Fibroblast of pulmonary artery (primary cell): Measurements from ENCODE around the gene COX7A2.

Experiments used
- DNase-seq: peaks from one replicate; pipeline ENCODE4 v3.0.0-alpha.2; 2010; ENCODE audit warnings: low read depth
- H3K4me3 ChIP-seq: replicated peaks from 2 replicates; pipeline ENCODE4 v1.5.1; 2011; ENCODE audit warnings: low read depth, mild to moderate bottlenecking, control low read depth, low read length, moderate library complexity
- TF ChIP-seq, protein P1 (sequence below): IDR thresholded peaks from 2 replicates; pipeline ENCODE4 v1.5.1; 2011; ENCODE audit warnings: mild to moderate bottlenecking, control low read depth, low read length, inconsistent platforms; ENCODE audit errors: missing control alignments

The COX7A2 gene, protein sequence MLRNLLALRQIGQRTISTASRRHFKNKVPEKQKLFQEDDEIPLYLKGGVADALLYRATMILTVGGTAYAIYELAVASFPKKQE

DNA sequence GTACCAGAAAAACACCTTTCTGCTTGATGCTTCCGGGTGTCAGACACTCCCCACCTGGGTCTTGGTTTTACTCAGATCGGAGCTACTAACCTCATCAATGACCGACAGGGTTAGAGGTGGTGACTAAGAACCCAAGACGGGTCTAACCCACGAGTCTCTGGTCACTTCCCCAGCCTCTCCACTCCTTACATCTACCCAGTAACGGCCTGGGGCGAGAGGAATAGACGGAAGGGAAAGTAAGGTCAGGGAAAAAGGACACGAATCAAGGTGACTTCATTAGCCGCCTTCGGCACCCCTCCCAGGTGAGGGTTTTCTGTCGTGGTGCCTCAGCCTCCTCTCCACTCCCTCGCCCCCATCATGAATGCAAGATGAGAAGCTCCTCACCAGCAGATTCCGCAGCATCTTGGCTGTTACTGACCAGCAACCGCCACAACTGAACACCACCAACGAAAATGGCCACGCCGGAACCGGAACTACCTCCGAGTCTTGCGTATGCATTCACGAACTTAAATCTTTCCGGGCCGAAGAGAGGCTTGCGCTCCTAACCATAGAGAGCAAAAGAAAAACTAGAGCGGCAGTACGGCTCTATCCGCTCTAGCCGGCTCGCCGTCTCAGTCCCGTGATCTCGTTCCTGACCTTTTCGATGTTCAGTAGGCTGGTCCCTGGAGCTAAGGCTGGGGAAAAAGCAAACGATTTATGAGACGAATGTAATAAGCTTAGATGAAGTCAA is at the start of gene COX7A2:
Gene COX7A2, minus strand, starts transcription at position 469 of the 730 bp plus-strand sequence. Its CDS starts 67 bp downstream, at position 402.
- DNase-seq = peak; percentile 99
- peak within 1 kb of the TSS; percentile 87 for H3K4me3 ChIP-seq
- TF ChIP-seq, protein P1, sequence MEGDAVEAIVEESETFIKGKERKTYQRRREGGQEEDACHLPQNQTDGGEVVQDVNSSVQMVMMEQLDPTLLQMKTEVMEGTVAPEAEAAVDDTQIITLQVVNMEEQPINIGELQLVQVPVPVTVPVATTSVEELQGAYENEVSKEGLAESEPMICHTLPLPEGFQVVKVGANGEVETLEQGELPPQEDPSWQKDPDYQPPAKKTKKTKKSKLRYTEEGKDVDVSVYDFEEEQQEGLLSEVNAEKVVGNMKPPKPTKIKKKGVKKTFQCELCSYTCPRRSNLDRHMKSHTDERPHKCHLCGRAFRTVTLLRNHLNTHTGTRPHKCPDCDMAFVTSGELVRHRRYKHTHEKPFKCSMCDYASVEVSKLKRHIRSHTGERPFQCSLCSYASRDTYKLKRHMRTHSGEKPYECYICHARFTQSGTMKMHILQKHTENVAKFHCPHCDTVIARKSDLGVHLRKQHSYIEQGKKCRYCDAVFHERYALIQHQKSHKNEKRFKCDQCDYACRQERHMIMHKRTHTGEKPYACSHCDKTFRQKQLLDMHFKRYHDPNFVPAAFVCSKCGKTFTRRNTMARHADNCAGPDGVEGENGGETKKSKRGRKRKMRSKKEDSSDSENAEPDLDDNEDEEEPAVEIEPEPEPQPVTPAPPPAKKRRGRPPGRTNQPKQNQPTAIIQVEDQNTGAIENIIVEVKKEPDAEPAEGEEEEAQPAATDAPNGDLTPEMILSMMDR = no peak

DNA sequence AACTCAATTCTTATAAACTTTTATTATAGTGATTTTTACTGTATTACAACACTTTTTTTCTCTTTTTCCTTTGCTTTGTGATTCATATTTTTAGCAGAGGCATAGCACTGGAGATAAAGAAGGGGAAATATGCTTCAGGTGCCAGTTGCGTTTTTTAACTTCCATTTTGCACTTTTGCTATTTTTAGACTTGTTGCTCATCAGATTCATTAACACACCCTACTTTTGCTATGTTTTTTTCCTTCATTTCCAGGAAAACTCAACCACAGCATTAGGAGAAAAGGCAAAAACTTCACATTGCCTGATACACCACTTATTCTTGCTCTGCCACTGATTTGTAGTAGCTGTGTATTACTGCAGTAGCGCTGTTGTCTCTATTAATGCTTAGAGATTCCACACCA is 49.0 kb upstream of the COX7A2 start:
- DNase-seq = no peak
- TF ChIP-seq, protein P1 = no peak

DNA sequence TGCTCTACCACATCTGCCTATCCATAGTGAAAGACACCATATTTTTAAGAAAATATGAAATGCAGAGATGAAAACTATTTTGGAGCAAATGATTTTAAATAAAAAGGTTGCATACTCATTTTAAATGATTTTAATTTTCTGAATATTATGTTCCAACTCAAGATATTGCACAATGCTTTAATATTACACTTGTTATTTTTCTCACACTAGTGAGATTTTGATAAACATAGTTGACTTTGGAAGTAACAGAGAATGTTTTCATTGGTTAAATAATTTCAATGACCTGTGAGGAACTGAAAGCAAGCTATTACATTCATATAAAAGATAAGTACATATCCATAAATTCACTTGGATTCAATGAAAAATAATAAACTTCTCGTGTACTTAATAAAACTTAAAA is 48.1 kb upstream of the COX7A2 start:
- no peak for DNase-seq
- H3K4me3 ChIP-seq = no peak overlapping the region
- TF ChIP-seq, protein P1 = no peak

More for the DNA sequence above, 49.0 kb upstream of the COX7A2 start:
- H3K4me3 ChIP-seq = no peak overlapping the region

DNA sequence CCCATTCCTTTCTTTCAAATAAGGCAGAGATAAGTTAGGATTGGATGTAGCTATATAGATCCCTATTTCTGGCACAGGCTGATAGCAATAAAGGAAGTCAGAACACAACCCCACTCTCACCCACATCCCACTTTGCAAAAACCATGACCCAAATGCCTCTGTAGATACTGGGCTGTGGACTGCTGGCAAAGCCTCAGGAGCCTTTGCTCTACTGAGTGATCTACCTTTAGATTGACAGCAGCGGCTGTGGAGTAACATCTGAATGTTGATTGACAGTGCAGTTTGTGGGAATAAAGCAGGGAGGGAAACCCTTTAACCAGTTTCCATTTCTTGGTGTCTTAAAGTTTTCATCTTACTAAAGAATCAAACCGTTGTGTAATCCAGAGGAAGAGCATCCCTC is 47.7 kb upstream of the COX7A2 start:
- TF ChIP-seq, protein P1 = no peak
- H3K4me3 ChIP-seq = no peak overlapping the region
- DNase-seq = no peak

DNA sequence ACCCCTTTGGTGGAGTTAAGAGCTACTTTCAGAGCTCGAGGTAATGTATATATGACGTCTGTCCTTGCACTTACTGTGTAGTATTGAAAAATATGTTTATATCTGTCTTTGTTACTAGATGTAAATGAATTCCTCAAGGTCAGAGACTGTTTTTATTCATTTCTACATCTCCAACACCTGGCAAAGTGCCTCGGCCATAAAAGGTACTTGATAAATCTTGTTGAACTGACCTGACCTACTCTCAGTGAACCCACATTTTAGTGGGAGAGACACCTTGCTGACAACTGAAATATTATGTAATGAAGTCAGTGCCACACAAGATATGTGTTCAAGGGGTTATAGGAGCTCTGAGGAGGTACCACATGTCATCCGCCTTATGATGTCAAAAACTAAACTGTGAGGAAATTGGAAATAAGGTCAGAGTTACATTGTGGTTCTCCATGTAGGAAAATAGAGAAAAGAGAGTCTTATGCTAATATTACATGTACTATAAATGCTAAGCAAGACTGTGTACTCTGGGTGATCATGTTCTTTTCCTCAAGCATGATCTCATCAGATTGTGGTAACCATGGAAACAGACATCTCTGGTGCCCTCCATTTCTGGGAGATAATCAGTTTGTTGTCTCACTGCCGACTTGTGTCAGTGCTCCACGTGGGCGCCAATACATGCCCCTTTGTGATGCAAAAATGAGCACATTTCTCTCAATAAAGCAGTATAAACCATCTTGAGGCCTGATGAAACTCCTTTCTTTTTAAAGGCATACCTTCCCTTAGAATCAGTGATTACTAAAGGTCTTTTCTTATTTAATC is 46.7 kb upstream of the COX7A2 start:
- no peak for DNase-seq
- no peak overlapping the region for H3K4me3 ChIP-seq
- TF ChIP-seq, protein P1 = no peak

DNA sequence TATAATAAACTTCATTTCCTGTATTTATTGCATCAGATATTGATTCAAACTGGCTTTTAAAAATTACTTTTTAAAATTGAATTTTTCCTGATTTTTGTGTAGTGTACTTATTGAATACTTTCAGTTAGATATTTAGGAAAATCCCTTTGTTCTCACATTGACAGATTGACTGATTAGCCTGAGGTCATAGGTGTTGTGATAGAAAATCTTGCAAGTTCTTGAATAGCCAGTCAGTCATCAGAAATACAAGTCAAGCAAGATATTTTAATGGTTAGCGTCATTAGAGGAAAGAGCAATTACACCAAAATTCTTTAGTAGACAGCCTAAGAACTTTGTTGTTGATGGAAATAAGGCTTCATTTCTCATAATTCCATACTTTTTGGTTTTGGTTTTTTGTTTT is 44.4 kb upstream of the COX7A2 start:
- TF ChIP-seq, protein P1 = no peak
- DNase-seq = no peak
- H3K4me3 ChIP-seq = no peak overlapping the region
